WI38 (cell line): ENCODE data around the gene FPGS.

Experiments used
- H3K4me3 ChIP-seq: 2 replicates; pipeline ENCODE4 v1.5.1; 2011; ENCODE audit warnings: low read depth, mild to moderate bottlenecking, control low read depth, low read length
- CTCF ChIP-seq: IDR thresholded peaks from 2 replicates; pipeline ENCODE4 v1.5.1; 2012; ENCODE audit warnings: low read depth, mild to moderate bottlenecking, control low read depth, low read length

Gene FPGS

DNA sequence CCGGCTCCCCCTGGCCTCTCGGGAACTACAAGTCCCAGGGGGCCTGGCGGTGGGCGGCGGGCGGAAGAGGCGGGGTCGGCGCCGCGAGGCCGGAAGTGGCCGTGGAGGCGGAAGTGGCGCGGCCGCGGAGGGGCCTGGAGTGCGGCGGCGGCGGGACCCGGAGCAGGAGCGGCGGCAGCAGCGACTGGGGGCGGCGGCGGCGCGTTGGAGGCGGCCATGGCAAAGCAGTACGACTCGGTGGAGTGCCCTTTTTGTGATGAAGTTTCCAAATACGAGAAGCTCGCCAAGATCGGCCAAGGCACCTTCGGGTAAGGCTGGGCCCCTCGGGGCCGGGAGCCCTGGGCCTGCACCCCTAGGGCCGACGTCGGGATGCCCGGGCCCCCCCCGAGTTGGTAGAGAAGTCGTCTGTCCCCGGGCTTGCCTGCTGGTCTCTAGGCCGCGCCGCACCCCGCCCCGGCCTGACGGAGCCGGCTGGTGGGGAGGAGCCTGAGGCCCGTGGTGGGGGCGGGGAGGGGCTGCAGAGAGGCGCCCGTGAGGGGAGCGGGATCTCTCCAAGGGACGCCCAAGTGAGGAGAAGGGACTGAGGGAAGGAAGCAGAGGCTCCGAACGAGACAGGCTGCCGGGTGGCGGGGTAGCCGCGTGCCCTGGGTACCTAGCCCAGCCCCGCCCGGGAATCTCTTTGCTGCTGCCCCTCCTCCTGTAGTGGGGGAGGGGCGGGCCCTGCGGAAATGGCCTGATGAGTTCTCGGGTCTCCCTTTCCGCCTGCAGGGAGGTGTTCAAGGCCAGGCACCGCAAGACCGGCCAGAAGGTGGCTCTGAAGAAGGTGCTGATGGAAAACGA lies 16.5 kb upstream of the FPGS start, which contains the start of gene CDK9:
Gene CDK9, plus strand, starts transcription at position 102 of the 840 bp plus-strand sequence. Its CDS starts 115 bp downstream, at position 217.
- TF ChIP-seq CTCF, result no peak
- peak within 1 kb of the TSS; percentile 88 for H3K4me3 ChIP-seq

DNA sequence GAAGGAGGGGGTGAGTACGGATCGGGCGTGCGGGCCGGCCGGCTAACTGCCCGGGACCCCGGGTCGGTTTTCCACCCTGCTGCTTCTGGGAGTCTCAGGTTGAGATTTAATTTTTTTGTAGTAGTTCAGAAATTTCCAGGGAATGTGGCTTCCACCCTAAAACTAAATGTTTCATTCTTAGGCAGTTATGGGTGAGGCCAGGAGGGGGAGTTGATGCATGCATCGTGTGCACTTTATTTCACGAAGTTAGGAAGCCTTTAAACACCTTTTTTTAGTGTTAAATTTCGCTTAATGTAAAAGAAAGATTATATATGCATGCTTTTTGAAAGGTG lies 15.9 kb upstream of the FPGS start:
- no peak; the same call in 1 of the 2 replicates for TF ChIP-seq CTCF
- H3K4me3 ChIP-seq, result peak overlapping the region; percentile 88

DNA sequence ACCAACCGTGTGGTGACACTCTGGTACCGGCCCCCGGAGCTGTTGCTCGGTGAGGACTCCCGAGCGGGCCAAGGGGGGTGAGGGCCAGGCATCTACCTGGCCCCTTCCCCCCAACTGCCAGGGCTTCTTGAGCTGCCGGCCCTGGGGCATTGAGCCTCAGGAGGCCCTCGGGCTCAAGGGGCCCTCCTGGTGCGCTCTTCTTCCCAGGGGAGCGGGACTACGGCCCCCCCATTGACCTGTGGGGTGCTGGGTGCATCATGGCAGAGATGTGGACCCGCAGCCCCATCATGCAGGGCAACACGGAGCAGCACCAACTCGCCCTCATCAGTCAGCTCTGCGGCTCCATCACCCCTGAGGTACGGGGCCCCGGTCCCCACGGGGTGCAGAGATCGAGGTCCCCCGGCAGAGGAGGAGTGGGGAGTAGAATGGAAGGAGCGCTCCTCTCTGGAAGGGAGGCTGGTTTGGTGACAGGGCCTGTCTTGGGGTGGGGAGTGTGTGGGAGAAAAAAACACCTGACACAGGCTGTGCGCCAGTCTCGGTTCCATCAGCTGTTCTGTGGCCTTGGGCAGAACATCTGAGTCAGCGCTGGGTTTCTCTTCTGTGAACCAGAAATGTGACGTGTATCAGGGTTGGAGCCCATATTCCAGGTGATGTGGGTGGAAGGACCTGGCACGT lies 14.2 kb upstream of the FPGS start:
- no peak overlapping the region for H3K4me3 ChIP-seq
- TF ChIP-seq CTCF, result no peak

DNA sequence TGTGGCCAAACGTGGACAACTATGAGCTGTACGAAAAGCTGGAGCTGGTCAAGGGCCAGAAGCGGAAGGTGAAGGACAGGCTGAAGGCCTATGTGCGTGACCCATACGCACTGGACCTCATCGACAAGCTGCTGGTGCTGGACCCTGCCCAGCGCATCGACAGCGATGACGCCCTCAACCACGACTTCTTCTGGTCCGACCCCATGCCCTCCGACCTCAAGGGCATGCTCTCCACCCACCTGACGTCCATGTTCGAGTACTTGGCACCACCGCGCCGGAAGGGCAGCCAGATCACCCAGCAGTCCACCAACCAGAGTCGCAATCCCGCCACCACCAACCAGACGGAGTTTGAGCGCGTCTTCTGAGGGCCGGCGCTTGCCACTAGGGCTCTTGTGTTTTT lies 13.5 kb upstream of the FPGS start:
- no peak for TF ChIP-seq CTCF
- no peak overlapping the region for H3K4me3 ChIP-seq

DNA sequence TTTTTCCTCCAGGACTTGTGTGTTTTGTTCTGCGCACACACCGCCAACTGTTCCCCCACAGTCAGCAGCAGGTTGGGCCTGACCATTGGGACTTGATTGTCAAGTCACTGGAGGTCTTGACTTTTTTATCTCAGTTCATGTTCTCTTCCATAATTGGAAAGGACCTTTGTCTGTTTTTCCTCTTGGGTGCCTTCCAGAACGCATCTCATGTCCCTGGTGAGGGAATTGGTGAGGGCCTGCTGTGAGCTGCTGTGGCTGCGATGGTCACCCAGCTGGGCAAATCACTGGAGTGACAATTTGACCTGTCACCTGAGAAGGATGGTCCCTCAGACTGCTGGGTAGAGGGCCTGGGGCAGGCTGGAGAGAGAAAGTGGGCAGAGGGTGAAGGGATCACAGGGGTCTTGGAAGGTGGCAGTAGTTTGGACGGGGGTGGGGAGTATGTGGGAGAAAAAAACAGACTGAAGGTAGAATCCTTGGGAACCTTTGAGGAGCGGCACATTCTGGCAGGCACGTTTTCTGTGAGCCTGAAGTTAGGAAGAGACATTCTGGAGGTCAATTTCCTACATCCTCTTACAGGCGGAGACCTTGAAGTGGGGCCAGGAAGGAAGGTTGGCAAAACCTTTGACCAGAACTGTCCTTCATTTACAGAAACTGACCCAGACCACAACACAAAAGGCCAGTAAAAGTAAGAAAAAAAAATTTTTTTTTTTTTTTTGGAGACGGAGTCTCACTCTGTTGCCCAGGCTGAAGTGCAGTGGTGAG lies 12.4 kb upstream of the FPGS start:
- no peak for TF ChIP-seq CTCF

GRCh38 chr9:127791085-127791484 lies 11.6 kb upstream of the FPGS start:
- TF ChIP-seq CTCF, result no peak

More for the DNA sequence above, 12.4 kb upstream of the FPGS start:
- no peak overlapping the region for H3K4me3 ChIP-seq

More at GRCh38 chr9:127791085-127791484, 11.6 kb upstream of the FPGS start:
- H3K4me3 ChIP-seq, result no peak overlapping the region
